Measurements from ENCODE around the gene GTPBP4.

Gene GTPBP4

GRCh38 chr10:988667-989545 is 672 bp downstream of the GTPBP4 start:
- Histone ChIP-seq H3K27me3 (ENCODE audit: control insufficient read depth, insufficient read depth, low read length, poor library complexity, severe bottlenecking) (no peaks in the 10 kb centered on the region), H3K27ac (ENCODE audit: insufficient read depth, low read depth, low read length, poor library complexity, severe bottlenecking) (peak overlapping the region; percentile 73), H3K4me3 (ENCODE audit: insufficient read depth, low read depth, low read length) (peak overlapping the region; percentile 76), H3K4me1 (ENCODE audit: control insufficient read depth, insufficient read depth, low read length) (peaks cover 3% of the 10 kb centered on the region), H3K9me3 (ENCODE audit: control insufficient read depth, low read length) (no peaks in the 10 kb centered on the region), H3K36me3 (ENCODE audit: control insufficient read depth, insufficient read depth, low read length) (peaks cover 7% of the 10 kb centered on the region)
- WGBS, 2 experiments: 24 to 25% methylated on average over 42 of the region's 42 CpGs

- Histone ChIP-seq H3K9me3 (ENCODE audit: control insufficient read depth, low read length) (no peaks in the 10 kb centered on the region), H3K4me1 (ENCODE audit: control insufficient read depth, insufficient read depth, low read length) (peaks cover 3% of the 10 kb centered on the region), H3K27ac (ENCODE audit: insufficient read depth, low read depth, low read length, poor library complexity, severe bottlenecking) (no peak overlapping the region), H3K36me3 (ENCODE audit: control insufficient read depth, insufficient read depth, low read length) (peaks cover 13% of the 10 kb centered on the region), H3K27me3 (ENCODE audit: control insufficient read depth, insufficient read depth, low read length, poor library complexity, severe bottlenecking) (no peaks in the 10 kb centered on the region), H3K4me3 (ENCODE audit: insufficient read depth, low read depth, low read length) (no peak overlapping the region)
- WGBS, 2 experiments: 95 to 97% methylated on average over 6 of the region's 6 CpGs
Measured at GRCh38 chr10:990808-991207, 2.6 kb downstream of the GTPBP4 start.

- Histone ChIP-seq H3K27me3 (ENCODE audit: control insufficient read depth, insufficient read depth, low read length, poor library complexity, severe bottlenecking) (no peaks in the 10 kb centered on the region), H3K9me3 (ENCODE audit: control insufficient read depth, low read length) (no peaks in the 10 kb centered on the region), H3K27ac (ENCODE audit: insufficient read depth, low read depth, low read length, poor library complexity, severe bottlenecking) (no peak overlapping the region), H3K4me1 (ENCODE audit: control insufficient read depth, insufficient read depth, low read length) (peaks cover 3% of the 10 kb centered on the region), H3K4me3 (ENCODE audit: insufficient read depth, low read depth, low read length) (no peak overlapping the region), H3K36me3 (ENCODE audit: control insufficient read depth, insufficient read depth, low read length) (peaks cover 28% of the 10 kb centered on the region)
- 96 to 99% methylated on average over 6 of the region's 6 CpGs for WGBS, 2 experiments
Measured at GRCh38 chr10:992467-992866, 4.2 kb downstream of the GTPBP4 start.

- no peaks in the 10 kb centered on the region for H3K27me3 ChIP-seq (ENCODE audit: control insufficient read depth, insufficient read depth, low read length, poor library complexity, severe bottlenecking)
- peaks cover 31% of the 10 kb centered on the region for H3K36me3 ChIP-seq (ENCODE audit: control insufficient read depth, insufficient read depth, low read length)
- no peaks in the 10 kb centered on the region for H3K9me3 ChIP-seq (ENCODE audit: control insufficient read depth, low read length)
- no peak overlapping the region for H3K27ac ChIP-seq (ENCODE audit: insufficient read depth, low read depth, low read length, poor library complexity, severe bottlenecking)
- no peak overlapping the region for H3K4me3 ChIP-seq (ENCODE audit: insufficient read depth, low read depth, low read length)
- peaks cover 3% of the 10 kb centered on the region for H3K4me1 ChIP-seq (ENCODE audit: control insufficient read depth, insufficient read depth, low read length)
Measured at GRCh38 chr10:992871-993270, 4.6 kb downstream of the GTPBP4 start.

- Histone ChIP-seq H3K36me3 (ENCODE audit: control insufficient read depth, insufficient read depth, low read length) (peaks cover 48% of the 10 kb centered on the region), H3K27ac (ENCODE audit: insufficient read depth, low read depth, low read length, poor library complexity, severe bottlenecking) (no peak overlapping the region)
- 95 to 96% methylated on average over 6 of the region's 6 CpGs for WGBS, 2 experiments
Measured at GRCh38 chr10:994836-995558, 6.8 kb downstream of the GTPBP4 start.

GRCh38 chr10:995559-995926 is 7.3 kb downstream of the GTPBP4 start:
- Histone ChIP-seq H3K4me1 (ENCODE audit: control insufficient read depth, insufficient read depth, low read length) (no peaks in the 10 kb centered on the region), H3K36me3 (ENCODE audit: control insufficient read depth, insufficient read depth, low read length) (peaks cover 52% of the 10 kb centered on the region), H3K9me3 (ENCODE audit: control insufficient read depth, low read length) (no peaks in the 10 kb centered on the region), H3K27me3 (ENCODE audit: control insufficient read depth, insufficient read depth, low read length, poor library complexity, severe bottlenecking) (no peaks in the 10 kb centered on the region), H3K27ac (ENCODE audit: insufficient read depth, low read depth, low read length, poor library complexity, severe bottlenecking) (no peak overlapping the region), H3K4me3 (ENCODE audit: insufficient read depth, low read depth, low read length) (no peak overlapping the region)
- WGBS, 2 experiments: 96 to 97% methylated on average over 7 of the region's 7 CpGs

More at GRCh38 chr10:994836-995558, 6.8 kb downstream of the GTPBP4 start:
- Histone ChIP-seq H3K4me1 (ENCODE audit: control insufficient read depth, insufficient read depth, low read length) (no peaks in the 10 kb centered on the region), H3K27me3 (ENCODE audit: control insufficient read depth, insufficient read depth, low read length, poor library complexity, severe bottlenecking) (no peaks in the 10 kb centered on the region), H3K4me3 (ENCODE audit: insufficient read depth, low read depth, low read length) (no peak overlapping the region), H3K9me3 (ENCODE audit: control insufficient read depth, low read length) (no peaks in the 10 kb centered on the region)

- H3K4me1 ChIP-seq (ENCODE audit: control insufficient read depth, insufficient read depth, low read length): no peaks in the 10 kb centered on the region
- 98% methylated on average over 12 of the region's 12 CpGs for WGBS, 2 experiments
- no peak overlapping the region for H3K27ac ChIP-seq (ENCODE audit: insufficient read depth, low read depth, low read length, poor library complexity, severe bottlenecking)
- no peaks in the 10 kb centered on the region for H3K9me3 ChIP-seq (ENCODE audit: control insufficient read depth, low read length)
- peaks cover 57% of the 10 kb centered on the region for H3K36me3 ChIP-seq (ENCODE audit: control insufficient read depth, insufficient read depth, low read length)
- no peaks in the 10 kb centered on the region for H3K27me3 ChIP-seq (ENCODE audit: control insufficient read depth, insufficient read depth, low read length, poor library complexity, severe bottlenecking)
- H3K4me3 ChIP-seq (ENCODE audit: insufficient read depth, low read depth, low read length): no peak overlapping the region
Measured at GRCh38 chr10:996031-996430, 7.8 kb downstream of the GTPBP4 start.

- Histone ChIP-seq H3K9me3 (ENCODE audit: control insufficient read depth, low read length) (no peaks in the 10 kb centered on the region), H3K4me3 (ENCODE audit: insufficient read depth, low read depth, low read length) (no peak overlapping the region), H3K4me1 (ENCODE audit: control insufficient read depth, insufficient read depth, low read length) (no peaks in the 10 kb centered on the region), H3K36me3 (ENCODE audit: control insufficient read depth, insufficient read depth, low read length) (peaks cover 71% of the 10 kb centered on the region), H3K27me3 (ENCODE audit: control insufficient read depth, insufficient read depth, low read length, poor library complexity, severe bottlenecking) (no peaks in the 10 kb centered on the region), H3K27ac (ENCODE audit: insufficient read depth, low read depth, low read length, poor library complexity, severe bottlenecking) (no peak overlapping the region)
- WGBS, 2 experiments: 88 to 92% methylated on average over 17 to 19 of the region's 19 CpGs
Measured at GRCh38 chr10:997266-998022, 9.2 kb downstream of the GTPBP4 start.

GRCh38 chr10:1002425-1003006 is 14.3 kb downstream of the GTPBP4 start:
- Histone ChIP-seq H3K27ac (ENCODE audit: insufficient read depth, low read depth, low read length, poor library complexity, severe bottlenecking) (no peak overlapping the region), H3K27me3 (ENCODE audit: control insufficient read depth, insufficient read depth, low read length, poor library complexity, severe bottlenecking) (no peaks in the 10 kb centered on the region), H3K4me1 (ENCODE audit: control insufficient read depth, insufficient read depth, low read length) (no peaks in the 10 kb centered on the region), H3K4me3 (ENCODE audit: insufficient read depth, low read depth, low read length) (no peak overlapping the region), H3K9me3 (ENCODE audit: control insufficient read depth, low read length) (no peaks in the 10 kb centered on the region), H3K36me3 (ENCODE audit: control insufficient read depth, insufficient read depth, low read length) (peaks cover 86% of the 10 kb centered on the region)
- WGBS, 2 experiments: 92 to 97% methylated on average over 3 to 5 of the region's 5 CpGs
